GM21381 (cell line): ENCODE results near the gene OSBPL2.

ENCODE experiments used
- ATAC-seq: cut with Tn5 transposase; IDR thresholded peaks from one replicate; pipeline ENCODE4 v1.9.1; 2021; ENCODE audit warnings: mild to moderate bottlenecking, moderate library complexity; ENCODE audit not compliant: unreplicated experiment

OSBPL2 gene

DNA sequence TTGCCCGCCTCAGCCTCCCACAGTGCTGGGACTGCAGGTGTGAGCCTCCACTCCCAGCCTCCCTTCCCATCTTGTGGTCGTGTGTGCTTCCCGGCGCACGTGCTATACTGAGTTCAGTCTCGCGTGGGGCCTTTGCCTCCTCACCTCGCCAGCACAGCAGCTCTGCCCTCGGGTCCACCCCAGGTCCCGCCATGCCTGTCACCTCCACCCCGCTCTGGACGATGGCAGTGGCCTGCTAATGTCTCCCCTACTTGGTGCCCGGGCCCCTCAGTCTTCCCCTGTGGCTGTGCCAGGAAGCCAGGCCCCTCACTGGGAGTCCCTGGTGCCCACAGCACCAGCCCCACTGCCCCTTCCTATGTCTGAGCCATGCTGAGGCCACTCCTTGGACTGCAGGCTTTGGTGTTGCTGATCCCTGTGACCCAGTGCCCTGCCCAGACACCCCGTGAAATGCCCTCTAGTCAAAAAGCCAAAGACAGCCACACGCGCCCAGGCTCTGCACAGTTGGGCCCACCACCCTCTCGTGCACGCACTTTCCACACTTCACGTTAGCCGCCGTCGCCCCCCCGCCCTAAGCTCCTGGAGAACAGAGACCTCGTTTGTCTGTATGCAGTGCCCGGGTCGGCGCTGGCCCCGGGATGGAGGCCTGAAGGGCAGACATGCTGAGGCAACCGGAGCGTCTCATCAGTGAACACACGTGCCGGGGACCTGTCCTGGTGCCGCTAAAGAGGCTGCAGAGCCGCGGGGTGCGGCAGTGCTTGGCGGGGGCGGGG is 32.5 kb upstream of the OSBPL2 start:
- ATAC-seq = no peak

- ATAC-seq = no peak
Observed at GRCh38 chr20:62206388-62206775, 31.9 kb upstream of the OSBPL2 start.

GRCh38 chr20:62208061-62208794 is 30.1 kb upstream of the OSBPL2 start:
- no peak for ATAC-seq

- no peak for ATAC-seq
Observed at GRCh38 chr20:62208795-62209755, 29.2 kb upstream of the OSBPL2 start.

DNA sequence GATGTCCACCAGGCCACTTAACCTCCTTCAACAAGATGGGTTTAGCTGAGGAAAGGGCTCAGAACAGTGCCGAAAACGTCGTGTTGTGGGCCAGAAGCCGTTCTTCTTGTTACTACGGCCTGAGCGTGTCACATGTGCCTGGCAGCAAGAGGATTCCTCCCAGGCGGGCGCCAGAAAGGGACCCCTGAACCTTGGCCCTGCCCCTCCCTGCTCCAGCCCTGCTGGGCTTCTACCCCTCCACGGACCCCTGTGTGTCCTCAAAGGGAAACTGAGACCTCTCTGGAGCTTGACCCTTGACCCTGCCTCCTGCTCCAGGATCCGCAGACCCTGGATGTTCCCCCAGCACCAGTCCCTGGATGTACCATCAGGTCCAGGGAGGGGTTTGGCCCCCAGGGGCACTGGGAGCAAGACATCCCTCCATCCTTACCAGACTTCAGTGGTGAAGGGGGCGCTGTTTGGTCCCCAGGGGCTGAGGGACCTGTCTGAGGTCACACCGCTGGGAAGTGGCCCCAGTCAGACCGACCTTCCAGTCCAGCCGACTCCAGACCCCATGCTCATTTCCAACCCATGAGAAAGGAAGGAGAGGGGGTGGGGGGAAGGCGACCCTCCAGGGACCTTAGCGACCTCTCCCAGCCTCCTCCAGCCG is 28.3 kb upstream of the OSBPL2 start:
- no peak for ATAC-seq

DNA sequence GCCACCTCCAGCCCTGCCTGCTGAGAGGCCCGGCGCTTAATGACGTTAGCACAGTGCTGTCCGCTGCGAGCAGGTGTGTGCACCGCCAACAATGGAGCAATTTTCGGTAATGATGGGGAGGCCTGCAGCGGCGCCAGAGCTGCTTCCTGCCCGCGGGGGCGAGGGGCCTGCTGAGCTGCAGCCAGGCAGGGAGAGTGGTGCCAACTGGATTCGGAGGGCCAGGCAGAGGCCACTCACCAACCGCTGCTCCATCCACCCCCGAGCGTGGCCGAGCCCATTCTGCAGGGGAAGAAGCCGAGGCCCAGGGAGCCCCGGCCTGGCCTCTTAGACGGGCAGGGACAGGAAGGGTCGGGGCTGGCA is 27.8 kb upstream of the OSBPL2 start:
- ATAC-seq = no peak

GRCh38 chr20:62211216-62211615 is 27.1 kb upstream of the OSBPL2 start:
- no peak for ATAC-seq

DNA sequence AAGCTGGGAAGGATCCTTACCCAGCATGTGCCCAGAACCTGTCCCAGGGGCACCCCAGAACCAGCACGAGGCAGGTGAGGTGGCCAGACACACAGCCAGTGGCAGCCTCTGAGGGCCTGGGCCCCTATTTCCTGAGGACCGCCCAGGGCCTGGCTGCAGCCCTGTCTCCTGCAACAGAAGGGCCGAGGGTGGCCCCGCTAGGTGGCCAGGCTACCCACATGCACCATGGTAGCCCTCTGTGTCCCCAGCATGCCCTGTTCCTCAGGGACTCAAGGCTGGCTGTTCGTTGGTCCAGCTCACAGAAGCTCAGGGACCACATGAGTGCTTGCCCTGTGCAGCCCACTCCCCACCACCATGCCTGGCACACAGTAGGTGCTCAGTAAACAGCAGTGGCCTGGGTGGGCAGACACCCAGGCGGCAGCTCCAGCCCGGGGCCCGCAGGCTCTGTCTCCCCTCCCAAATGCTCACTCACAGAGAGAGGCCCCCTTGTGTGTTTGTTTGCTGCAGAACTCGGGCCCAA is 26.5 kb upstream of the OSBPL2 start:
- ATAC-seq = no peak

GRCh38 chr20:62212299-62212698 is 26.0 kb upstream of the OSBPL2 start:
- ATAC-seq = no peak

GRCh38 chr20:62214067-62214466 is 24.3 kb upstream of the OSBPL2 start:
- ATAC-seq = no peak

DNA sequence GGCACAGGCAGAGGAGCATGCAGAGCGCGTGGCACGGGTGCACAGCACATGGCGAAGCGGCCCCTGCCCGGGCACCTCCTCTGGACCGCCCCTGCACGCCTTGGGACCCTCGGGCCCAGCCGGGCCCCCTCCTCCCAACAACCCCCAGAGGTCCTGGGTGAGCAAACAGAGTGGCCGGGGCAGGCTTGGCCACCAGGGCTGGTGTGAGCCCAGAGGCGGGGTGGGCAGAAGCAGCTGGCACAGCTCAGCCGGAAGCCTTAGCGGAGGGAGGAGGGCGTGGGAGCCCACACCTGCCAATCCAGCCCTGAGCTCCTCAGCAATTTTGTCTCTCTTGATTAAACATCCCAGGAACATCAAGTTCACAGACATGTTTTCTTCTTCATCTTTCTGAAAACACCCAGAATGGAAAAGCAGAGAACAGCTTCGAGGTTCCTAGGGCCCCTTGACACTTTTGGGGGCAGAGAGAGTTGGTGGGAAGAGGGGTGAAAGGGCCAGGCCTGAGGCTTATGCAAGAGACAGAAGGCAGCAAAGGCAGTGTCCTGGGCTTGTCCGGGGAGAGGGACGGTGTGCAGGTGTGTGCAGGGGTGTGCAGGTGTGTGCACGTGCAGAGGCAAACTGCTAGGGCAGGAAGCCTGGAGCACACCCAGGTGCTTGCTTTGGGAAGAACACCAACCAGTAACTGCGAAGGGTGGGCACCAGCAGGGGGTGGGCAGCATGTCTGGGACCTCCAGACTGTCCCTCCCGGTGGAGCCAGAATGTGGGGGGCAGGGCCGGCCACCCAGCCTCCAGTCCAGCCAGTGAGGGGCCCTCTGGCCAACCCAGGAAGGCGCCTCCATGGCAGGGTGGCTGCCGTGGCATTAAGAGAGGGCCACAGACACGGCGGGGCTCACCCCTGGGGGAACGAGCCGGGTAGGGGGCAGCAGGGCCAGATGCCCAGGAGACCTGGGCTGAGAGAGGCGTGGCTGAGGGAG is 23.0 kb upstream of the OSBPL2 start:
- ATAC-seq = no peak

DNA sequence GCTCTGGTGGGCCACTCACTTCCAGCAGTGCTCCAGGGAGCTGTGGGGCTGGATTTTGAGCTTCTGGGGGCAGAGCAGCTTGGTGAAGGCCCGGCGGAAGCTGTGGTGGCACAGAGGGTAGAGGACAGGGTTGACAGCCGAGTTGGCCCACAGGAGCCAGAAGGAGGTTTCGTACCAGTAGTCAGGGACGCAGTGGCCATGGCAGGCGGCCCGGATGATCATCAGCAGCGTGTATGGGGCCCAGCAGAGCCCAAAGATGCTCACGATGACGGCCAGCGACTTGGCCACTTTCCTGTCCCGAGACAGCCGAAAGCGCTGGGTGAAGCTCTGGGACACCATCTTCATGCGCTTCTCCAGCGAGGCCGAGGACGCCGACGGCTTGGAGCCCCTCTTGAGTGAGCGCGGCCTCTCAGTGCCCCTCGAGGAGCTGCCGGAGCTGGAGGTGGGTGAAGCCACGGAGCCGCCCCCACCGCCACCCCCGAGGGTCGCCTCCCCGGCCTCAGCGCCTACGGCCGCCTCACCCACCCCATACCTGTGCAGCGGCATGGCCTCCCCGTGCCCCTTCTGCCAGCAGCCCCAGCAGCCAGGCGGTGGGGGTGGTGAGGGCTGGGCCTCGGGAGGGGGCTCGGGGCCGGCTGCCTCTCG is 22.2 kb upstream of the OSBPL2 start:
- ATAC-seq = no peak

DNA sequence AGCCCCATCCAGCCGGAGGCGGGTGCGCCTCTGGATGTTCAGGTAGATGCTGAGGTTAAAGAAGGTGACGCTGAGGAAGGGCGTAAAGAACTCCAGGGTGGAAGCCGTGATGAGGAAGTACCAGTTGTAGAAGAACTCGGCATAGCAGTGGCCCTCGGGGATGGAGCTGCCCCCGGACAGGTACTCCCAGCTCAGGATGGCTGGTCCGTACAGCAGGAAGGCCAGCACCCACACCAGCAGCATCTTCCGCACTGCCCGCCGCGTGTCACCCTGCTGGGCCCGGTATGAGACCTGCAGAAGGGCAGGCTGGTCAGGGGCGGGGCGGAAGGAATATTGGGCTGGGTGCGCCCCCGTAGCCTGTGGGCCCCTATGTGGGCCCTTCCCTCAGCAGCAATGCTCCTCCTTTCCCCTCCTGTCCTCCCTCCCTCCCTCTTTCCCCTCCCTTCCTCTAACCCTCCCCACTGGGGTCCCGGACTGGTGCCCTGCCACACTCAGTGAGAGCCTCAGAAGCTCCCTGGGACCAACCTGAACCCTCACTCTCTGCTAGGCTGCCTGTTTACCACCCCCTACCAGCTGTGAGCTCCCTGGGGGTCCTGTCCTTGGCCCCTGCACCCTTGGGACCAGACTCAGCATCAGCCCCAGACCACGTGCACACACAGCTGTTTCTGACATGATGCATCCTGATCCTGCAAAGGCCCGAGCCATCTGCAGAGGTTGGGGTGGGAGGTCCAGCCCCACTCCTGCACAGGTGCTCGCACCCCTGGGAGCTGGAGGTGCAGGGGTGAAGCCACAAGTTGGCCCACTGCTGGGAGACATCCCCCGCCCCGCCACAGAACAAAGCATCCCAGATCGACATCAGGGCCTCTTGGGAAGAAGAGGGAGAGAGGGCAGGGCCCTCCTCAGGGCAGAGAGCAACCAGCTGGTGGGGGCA is 21.4 kb upstream of the OSBPL2 start:
- ATAC-seq = no peak

DNA sequence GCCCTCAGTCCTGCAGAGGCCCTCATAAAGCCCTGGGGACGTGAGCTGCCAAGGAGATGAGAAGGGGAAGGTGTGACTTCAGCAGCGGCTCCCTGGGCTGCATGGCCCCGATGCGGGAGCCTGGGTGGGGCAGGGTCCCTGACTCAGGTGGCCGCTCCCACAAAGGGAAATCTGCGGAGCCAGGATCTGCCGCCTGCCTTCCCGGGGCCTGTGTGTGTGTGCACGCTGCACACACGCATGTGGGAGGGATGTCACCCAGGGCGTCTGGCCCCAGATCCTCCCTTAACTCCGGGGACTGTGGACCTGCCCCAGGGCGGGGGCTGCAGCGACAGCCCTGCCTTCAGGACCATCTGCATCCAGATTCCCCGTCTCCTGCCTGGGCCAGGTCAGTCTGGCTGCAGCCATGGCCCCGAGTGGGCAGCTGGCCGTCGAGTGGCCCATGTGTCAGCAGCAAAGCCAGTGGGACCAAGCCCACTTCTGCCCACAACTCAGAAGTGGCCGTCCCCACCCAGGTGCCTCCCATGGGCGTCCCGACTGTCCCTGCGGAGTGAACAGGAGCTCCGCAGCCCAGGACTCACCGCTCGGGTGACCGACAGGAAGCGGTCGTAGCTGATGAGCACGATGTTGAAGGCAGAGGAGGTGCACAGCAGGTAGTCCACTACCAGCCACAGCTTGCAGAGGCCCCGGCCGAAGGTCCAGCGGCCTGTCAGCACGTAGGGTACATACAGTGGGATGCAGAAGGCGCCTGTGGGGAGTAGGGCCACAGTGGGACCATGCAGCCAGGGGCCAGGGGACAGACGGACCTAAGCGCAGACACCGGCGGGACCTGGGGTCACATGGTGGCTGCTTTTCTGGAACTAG is 20.2 kb upstream of the OSBPL2 start:
- ATAC-seq = no peak

- no peak for ATAC-seq
Observed at GRCh38 chr20:62219101-62219991, 19.0 kb upstream of the OSBPL2 start.
